ENCODE results near the gene RNASEH2A.

The RNASEH2A gene

GRCh38 chr19:12783291-12783848, 23.0 kb upstream of the RNASEH2A start:
- no peak for DNase-seq (ENCODE audit: low spot score)

DNA sequence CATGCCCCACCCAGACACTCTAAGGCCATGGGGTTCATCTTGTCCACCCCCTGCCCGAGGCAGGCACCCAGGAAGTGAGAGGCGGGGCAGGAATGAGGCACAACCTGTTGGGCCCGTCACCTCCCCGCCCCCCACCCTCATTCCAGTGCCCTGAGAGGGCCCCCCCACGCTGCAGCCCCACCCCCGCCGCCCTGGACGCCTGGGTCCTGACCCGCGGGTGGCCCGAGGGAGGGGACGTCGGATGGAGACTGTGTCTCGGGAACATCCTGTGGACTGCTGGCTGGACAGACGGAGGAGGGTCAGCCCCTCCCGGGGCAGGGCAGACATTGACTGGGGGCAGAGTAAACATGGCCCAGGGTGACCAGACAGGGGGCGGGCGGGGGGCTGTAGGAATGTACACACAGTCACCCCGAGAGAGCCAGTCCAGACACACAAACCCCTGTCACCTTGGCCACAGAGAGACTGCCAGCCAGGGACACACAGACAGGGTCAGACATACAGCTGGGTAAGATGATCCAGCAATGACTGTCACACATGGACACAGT, 22.5 kb upstream of the RNASEH2A start:
- DNase-seq (ENCODE audit: low spot score) = peak; percentile 67

- DNase-seq (ENCODE audit: low spot score) = no peak
Measured at GRCh38 chr19:12784394-12784870, 22.0 kb upstream of the RNASEH2A start.

DNA sequence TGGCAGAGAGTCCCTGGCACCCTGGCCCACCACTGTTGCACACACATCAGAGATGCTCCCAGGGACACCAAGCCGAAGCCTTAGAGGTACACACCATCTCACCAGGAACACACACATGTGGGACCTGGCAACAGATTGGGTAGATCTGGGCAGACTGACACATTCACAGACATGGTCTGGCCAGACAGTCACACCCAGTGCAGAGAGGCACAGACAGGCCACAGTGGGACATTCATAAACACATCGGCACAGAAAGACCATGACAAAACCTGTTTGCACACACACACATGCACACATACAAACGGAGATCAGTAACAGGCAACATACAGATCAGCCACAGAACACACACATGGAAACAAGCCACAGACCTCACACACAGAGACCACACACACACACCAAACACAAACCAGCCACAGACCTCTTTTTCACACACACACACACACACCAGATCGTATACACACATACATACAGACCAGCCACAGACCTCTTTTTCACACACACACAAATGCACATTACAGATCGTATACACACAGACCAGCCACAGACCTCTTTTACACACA, 21.4 kb upstream of the RNASEH2A start:
- DNase-seq (ENCODE audit: low spot score) = no peak

GRCh38 chr19:12785431-12786031, 20.9 kb upstream of the RNASEH2A start:
- DNase-seq (ENCODE audit: low spot score) = no peak

GRCh38 chr19:12786141-12786870, 20.1 kb upstream of the RNASEH2A start:
- no peak for DNase-seq (ENCODE audit: low spot score)

DNA sequence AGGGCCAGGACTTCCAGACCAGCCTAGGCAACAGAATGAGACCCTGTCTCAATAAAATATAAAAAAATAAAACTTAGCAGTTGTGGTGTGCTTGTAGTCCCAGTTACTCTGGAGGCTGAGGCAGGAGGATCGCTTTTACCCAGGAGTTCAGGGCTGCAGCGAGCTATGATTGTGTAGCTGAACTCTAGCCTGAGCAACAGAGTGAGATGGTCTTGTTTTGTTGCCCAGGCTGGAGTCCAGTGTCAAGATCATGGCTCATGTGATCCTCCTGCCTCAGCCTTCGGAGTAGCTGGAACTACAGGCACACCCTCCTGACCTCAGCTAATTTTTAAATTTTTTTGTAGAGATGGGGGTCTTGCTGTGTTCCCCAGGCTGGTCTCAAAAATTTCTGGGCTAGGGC, 19.4 kb upstream of the RNASEH2A start:
- no peak for DNase-seq (ENCODE audit: low spot score)

DNA sequence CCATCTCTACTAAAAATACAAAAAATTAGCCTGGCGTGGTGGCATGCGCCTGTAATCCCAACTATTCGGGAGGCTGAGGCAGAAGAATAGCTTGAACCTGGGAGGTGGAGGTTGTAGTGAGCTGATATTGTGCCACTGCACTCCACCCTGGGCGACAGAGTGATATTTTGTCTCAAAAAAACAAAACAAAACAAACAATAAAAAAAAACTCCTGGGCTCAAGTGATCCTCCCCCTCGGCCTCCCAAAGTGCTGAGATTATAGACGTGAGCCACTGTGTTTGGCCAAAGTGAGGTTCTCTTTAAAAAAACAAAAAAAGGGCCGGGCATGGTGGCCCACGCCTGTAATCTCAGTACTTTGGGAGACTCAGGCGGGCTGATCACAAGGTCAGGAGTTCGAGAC, 18.9 kb upstream of the RNASEH2A start:
- DNase-seq (ENCODE audit: low spot score) = no peak

- no peak for DNase-seq (ENCODE audit: low spot score)
Measured at GRCh38 chr19:12788042-12788681, 18.2 kb upstream of the RNASEH2A start.

DNA sequence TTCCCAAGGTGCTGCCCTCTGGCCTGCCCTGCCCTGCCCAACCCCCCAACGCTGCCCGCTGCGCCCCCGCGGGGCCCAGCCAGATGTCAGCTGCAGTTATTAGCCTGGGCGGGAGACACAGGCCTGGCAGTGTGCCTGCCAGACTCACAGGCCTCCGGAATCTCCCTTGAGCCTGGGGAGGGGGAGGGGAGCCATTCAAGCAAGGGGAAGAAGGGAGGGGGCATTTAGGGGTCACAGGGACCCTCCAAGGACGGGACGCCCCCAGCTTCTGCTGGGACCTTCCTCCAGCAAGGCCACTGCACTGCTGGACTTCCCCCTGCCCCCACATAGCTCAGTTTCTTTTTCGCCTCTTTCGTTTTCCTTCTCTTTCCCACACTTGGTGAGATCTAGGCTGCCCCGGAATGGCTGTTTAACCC, 17.7 kb upstream of the RNASEH2A start:
- DNase-seq (ENCODE audit: low spot score) = peak; percentile 56

GRCh38 chr19:12789098-12789903, 17.1 kb upstream of the RNASEH2A start:
- no peak for DNase-seq (ENCODE audit: low spot score)

GRCh38 chr19:12789904-12790619, 16.3 kb upstream of the RNASEH2A start:
- DNase-seq (ENCODE audit: low spot score) = peak; percentile 83

- DNase-seq (ENCODE audit: low spot score) = no peak
Measured at GRCh38 chr19:12790628-12791344, 15.6 kb upstream of the RNASEH2A start.

DNA sequence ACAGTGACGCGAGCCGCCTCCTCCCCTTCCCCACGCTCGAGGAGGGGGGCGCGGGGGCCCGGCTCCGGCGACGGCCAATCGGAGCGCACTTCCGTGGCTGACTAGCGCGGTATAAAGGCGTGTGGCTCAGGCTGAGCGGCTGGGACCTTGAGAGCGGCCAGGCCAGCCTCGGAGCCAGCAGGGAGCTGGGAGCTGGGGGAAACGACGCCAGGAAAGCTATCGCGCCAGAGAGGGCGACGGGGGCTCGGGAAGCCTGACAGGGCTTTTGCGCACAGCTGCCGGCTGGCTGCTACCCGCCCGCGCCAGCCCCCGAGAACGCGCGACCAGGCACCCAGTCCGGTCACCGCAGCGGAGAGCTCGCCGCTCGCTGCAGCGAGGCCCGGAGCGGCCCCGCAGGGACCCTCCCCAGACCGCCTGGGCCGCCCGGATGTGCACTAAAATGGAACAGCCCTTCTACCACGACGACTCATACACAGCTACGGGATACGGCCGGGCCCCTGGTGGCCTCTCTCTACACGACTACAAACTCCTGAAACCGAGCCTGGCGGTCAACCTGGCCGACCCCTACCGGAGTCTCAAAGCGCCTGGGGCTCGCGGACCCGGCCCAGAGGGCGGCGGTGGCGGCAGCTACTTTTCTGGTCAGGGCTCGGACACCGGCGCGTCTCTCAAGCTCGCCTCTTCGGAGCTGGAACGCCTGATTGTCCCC, 14.9 kb upstream of the RNASEH2A start, which contains the start of gene JUNB:
Gene JUNB (plus strand): TSS at position 142 of the 706 bp plus-strand sequence. CDS start 286 bp downstream, at position 428.
- peak; percentile 91 for DNase-seq (ENCODE audit: low spot score)

- DNase-seq (ENCODE audit: low spot score) = no peak
Measured at GRCh38 chr19:12792051-12792852, 14.1 kb upstream of the RNASEH2A start.

- DNase-seq (ENCODE audit: low spot score) = no peak
Measured at GRCh38 chr19:12792853-12793289, 13.5 kb upstream of the RNASEH2A start.

GRCh38 chr19:12793290-12794195, 12.8 kb upstream of the RNASEH2A start:
- peak; percentile 94 for DNase-seq (ENCODE audit: low spot score)

All from kidney capillary endothelial cell (primary cell).